HG03159 (cell line): ENCODE data around the gene ADSS1.

Experiments
- ATAC-seq: cut with Tn5 transposase; IDR thresholded peaks from one replicate; pipeline ENCODE4 v1.9.1; 2021; ENCODE audit warnings: mild to moderate bottlenecking, moderate library complexity; ENCODE audit not compliant: unreplicated experiment

ADSS1 gene

DNA sequence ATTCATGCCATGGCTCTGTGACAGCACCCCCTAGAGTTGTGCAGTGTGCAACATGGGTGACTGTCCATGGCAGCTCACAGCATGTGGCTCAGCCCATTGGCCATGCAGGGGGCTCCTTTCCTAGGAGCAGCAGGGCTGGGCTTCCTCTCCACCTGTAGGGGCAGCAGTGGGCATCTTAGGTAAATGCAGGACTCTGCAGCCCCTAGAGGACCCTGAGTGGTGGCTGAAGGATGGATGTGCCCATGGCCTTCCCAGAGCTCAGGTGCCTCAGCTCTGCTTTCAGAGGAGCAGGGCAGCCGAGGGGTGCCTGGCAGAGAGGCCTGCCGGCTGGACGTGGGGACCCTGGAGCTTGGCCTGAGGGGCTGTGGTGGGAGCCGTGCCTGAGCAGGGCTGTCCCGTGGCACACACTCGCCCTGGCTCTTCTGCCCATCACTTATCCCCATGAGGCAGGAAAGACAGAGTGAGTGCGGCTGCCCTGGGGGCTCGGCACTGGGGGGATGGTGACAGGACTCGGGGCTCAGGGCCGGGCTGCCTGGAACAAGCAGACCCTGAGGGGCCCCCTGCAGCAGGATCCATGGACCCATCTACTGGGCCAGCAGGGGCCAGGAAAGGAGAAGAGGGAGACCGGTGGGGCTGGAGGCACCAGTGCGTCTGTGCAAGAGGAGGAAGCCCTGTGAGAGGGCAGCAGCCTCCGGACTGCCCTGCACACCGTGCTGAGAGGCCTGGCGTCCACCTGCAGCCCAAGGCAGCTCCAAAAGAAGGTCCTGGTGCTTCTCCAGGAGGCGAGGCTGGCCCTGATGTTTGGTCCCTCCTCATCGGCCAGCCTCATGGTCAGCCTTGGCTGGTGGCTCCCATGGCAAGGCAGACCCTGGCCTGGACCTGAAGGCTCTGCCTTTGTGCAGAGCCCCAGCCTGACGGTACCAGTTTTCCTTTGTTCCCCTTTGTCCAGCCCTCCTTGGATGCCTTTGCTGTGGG is 7.6 kb downstream of the ADSS1 start:
- ATAC-seq: no peak

DNA sequence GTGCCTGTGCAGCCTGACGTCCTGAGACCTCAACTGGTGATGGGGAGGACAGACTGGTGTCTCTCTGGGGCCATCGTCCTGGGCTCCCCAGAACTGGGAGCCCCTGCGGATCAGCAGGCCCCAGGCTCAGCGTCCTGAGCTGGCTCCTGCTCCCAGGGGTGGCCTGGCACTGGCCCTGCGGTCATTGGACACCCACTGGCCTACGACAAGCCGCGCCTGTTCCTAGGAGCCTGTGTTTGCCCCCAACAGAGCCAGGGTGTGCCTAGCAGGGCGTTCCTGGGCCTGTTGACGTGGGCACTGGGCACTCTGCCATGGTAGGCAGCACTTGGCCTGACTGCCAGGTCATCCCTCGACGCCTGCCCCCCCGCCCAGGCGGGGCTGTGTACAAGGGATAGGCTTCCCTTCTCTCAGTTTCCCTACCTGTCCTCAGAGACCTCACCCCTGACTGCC is 8.4 kb downstream of the ADSS1 start:
- no peak for ATAC-seq

DNA sequence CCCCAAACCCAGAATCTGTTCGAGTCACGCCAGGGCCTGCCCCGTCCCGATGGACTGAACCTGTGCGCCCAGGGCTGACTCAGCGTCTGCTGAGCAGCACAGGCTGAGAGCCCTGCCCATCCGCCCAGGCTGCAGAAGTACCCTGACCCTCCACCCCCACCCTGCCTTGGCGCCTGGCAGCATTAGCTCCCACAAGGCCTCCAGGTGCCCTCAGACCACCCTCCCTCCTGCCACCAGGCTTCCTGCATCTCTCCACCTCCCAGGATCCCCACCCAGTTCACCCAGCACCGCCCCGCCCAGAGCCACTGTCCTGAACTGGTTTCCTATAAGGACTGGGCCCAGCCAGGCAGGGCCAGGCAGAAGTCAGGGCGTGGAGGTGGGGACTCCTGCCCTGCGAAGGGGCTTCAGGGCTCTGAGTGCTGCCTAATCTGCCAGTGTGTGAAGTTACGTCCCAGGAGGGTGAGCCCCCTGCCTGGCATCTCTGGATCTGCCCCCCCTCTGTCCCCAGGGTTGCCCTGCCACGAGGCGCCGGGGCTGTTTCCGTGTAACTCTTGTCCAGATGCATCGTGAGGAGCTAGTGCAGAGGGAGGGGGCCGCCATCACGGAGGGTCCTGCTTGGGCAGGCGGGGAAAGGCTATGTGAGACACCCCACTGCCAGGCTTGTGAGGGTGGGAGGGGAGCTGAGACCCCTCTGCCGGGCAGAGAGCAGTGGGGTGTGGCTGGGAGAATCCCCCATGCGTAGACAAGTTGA is 9.1 kb downstream of the ADSS1 start:
- ATAC-seq: no peak

DNA sequence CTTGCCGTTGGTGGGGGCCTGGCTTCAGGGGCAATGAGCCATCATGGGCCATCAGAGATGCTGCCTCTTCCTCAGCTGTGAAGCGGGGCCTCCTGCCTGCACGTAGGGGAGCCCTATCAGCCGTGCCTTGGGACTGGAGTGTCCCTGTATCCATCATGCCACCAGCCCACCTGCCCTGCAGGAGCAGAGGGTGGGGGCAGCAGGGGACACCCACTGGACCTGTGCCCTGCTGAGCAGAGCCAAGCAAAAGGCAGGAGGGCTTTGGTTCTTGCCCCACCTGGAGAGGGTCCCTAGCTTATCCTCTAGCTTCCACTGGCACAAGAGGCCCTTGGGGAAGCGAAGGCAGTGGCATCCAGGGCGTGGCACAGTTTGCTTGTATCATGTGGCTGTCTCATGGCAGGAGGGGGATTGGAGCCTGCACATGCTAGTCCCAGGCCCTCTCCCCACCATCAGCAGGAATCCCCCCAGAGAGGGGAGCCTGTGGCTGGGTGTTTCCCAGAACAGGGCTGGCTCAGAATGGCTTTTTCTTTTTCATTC is 10.1 kb downstream of the ADSS1 start:
- ATAC-seq: no peak

DNA sequence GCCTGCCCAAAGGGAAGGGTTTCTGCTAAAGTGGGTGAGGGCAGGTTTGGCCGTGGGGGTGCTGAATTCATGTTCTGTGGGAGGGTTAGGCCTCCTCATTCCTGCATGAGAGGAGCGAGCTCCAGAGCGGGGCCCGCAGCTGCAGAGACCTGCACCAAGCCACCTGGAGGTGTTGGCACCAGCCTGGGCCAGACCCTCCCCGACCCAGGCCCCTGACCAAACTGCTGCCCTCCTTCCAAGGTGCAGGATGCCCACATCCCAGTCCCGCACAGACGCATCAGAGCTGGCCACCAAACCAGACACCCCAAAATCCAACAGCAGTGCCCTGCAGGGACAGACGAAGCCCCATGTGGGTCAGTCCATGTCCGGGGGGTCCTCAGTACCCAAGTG is 10.6 kb downstream of the ADSS1 start:
- no peak for ATAC-seq

DNA sequence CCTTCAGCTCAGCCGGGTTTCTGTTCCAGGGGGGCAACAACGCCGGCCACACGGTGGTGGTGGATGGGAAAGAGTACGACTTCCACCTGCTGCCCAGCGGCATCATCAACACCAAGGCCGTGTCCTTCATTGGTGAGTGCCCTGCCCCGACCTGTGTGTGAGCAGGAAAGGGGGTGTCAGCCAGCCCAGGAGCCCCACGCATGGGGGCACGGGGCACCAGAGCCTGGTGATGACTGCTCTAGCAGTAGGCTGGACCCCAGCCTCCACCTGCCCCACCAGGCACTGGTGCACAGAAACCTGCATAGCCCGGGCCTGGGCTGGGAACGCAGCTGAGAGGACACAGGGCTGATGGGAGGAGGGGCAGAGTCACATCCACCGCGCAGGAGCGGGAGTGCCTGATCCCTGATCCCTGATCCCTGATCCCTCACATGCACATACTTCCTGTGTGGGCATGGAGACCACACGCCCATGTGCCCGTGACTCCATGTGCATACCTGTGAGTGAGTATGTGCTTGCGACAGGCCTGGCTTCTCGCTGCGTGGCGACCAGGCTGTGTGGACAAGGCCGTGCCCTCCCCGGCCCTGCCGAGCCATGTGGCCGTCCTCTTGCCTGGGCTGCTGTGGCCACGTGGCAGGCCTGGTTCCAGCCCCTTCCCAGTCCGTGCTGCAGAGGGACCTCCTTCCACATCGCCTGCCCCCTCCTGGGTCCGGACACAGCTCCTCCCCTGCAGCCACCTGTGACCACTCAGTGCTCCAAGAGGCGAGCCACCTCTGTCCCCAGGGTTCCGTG is 11.2 kb downstream of the ADSS1 start:
- ATAC-seq: no peak

DNA sequence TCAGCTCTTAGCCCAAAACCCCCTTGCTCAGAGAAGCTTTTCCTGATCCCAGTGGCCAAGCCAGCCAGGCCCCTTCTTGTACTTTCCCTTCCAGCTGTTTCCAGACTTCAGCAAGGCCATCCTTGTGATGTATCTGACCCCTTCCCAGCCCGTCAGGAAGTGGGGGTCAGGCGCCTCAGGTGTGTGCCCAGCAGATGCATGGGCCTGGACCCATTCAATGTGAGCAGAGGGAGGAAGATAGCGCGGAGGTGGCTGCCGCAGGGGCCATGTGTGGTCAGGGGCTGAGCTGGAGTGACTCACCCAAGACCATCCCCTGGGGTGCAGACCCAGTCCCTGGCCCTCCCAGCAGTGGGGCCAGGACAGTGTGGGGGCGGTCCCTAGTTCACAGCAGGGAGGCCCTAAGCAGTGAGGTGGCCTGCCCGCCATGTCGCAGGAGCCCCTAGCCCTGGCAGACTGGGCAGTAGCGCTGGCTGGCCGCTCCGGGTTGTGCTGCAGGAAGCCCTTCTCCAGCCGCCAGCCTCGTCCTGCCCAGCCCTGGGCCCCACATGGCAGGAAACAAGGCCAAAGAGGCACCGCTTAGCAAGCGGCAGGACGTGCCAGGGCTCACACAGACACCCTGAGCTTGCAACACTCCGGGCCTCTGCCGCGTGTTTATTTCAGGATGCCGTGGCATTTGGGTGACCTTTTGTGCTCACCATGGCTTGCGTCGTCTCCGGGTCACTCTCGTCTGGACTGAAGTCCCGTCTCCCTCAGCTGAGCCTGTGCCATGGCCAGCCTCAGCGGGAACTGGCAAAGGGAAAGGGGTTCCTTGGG is 12.0 kb downstream of the ADSS1 start:
- no peak for ATAC-seq

DNA sequence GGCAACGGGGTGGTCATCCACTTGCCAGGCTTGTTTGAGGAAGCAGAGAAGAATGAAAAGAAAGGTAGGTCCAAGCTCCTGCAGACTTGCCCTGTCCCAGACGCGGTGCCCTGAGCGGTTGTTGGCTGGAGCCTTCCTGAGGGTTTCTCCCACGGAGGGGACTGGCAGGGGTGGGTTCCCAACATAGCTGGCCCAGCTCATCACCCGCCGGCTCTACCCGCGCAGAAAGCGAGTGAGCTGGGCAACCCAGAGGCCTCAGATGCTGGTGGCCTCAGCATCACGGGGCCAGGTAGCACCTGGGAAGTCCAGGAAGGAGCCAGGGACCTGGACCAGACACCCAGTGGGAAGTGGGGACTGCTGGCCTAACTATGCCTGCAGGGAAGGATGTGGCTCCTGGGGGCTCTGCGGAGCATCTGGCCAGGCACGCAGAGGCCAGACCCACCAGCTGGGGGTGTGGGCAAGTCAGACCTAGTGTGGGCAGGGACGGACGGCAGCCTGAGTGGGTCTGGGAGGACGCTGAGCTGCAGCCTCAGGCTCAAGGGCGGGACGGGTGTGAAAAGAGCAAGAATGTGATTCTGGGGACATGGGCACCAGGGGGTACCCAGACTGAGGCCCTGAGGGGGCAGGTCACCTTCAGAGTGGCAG is 14.5 kb downstream of the ADSS1 start:
- no peak for ATAC-seq

DNA sequence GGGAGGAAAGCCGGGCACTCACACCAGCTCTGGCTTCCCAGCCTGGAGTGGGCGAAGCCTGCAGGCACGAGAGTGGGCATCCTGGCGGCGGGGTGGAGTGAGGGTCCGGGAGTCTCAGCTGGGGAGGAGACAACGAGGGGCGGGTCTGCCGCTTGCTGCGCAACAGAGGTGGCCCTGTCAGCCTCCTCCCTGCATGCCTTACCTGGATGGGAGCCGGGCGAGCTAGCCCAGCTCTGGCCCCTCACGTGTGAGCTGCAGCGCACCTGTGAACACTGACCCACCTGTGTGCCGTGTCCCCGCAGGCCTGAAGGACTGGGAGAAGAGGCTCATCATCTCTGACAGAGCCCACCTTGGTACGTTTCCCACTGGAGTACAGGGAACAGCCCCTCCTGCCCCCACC is 15.0 kb downstream of the ADSS1 start:
- no peak for ATAC-seq

DNA sequence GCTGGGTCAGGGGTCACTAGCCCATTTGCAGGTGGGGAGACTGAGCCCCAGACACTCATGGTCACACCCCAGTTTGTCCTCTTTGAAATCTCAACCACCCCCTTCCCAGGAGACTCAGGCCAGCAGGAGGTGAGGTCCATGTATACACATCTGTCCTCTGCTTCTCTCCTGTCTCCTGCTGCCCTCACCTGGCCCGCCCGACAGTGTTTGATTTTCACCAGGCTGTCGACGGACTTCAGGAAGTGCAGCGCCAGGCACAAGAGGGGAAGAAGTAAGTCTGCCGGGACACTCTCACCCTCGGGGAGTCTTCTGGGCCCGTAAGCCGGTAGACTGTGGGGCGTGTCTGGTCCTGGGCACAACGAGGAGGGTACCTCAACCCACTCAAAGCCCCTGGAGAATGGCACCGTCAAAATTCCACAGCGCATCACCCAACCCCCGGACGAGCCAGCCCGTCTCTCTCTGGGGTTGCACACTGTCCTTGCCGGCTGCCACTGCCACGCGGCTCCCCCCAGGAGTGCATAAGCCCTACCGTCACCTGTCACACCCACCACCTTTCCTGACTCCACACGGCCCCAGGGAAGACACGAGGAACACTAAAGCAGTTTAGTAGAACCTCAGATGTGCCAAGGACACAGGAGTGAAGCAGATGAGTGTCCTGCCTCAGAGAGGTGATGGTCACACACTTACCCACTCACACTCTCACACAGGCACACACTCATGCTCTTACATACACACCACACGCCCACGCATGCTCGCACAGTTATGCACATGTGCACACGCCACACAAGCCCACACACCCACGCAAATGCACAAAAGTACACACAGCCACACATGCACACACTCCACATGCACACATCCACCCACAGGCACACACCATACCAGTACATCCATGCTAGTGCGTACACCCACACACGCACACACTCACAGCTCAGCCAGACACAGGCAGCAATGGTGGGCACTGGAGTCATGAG is 15.8 kb downstream of the ADSS1 start:
- no peak for ATAC-seq

DNA sequence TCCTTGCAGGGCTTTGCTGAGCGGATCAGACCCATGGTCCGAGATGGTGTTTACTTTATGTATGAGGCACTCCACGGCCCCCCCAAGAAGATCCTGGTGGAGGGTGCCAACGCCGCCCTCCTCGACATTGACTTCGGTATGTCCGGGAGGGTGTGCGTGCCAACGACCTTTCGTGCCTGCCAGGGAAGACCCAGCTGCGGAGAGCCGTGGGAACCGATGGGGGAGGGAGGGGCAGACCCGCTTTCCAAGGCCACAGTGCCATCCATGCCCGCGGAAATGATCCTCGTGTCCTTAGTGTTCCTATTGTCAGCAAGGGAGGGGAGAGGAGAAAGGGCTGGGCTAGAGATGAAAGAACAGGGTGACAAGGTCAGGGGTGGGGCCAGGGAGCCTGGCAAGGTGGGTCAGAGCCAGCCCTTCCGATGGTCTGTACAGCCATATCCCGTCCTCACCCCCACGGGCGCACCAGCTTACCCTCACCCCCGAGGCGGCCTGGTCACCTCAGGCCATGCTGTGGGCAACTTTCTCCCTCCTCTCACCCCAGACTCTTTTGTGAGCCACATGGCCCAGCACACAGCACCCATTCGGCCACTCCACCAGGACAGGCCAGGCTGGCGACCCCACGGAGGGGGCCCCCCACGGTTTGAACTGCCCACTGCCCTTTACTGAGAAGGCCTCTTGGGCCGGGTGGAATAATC is 17.2 kb downstream of the ADSS1 start:
- ATAC-seq: no peak

DNA sequence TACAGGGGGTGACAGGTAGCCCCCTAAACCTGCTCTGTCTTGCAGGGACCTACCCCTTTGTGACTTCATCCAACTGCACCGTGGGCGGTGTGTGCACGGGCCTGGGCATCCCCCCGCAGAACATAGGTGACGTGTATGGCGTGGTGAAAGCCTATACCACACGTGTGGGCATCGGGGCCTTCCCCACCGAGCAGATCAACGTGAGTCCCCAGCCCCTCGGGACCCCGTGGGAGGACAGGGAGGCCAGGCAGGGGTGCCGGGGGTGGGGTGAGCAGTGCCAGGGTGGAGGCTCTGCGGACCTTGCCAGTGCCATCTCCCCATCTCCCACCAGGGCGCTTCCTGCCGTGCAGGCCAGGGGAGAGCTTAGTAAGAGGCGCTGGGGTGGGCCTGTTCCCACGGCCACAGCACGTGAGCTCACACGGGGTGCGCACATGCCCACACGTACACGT is 17.8 kb downstream of the ADSS1 start:
- ATAC-seq: no peak

DNA sequence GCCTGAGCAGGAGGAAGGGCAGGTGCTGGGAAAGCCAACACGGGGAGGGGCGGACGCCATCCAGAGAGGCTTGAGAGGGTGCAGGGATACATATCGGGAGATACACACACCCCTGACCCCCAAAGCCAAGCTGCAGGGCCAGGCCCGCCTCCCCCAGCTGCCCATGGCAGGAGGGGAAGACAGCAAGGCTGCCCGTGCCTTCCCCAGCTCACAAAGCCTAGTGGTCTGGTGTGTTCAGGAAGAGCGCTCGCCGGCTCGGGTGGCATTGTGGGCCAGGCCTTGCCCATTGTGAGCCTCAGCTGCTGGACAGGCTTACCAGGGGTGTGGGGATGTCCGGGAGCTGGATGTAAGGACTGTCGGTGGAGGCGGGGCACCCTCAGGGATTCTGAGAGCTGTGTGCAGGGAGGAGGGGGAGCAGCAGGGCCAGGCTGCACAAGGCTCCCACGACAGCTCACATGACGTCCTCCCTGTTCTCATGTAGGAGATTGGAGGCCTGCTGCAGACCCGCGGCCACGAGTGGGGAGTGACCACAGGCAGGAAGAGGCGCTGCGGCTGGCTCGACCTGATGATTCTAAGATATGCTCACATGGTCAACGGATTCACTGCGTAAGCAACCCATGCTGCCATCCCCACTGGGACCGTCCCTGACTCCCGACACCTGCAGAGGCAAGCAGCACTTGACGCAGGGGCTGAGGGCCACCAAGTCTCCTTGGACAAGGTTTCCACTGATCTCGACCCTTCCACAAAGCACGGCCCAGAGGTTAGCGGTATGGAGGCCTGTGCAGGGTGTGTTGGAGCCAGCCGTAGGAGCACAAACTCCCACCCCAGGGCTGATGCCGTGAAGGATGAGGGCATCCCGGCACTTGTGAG is 18.8 kb downstream of the ADSS1 start:
- no peak for ATAC-seq

DNA sequence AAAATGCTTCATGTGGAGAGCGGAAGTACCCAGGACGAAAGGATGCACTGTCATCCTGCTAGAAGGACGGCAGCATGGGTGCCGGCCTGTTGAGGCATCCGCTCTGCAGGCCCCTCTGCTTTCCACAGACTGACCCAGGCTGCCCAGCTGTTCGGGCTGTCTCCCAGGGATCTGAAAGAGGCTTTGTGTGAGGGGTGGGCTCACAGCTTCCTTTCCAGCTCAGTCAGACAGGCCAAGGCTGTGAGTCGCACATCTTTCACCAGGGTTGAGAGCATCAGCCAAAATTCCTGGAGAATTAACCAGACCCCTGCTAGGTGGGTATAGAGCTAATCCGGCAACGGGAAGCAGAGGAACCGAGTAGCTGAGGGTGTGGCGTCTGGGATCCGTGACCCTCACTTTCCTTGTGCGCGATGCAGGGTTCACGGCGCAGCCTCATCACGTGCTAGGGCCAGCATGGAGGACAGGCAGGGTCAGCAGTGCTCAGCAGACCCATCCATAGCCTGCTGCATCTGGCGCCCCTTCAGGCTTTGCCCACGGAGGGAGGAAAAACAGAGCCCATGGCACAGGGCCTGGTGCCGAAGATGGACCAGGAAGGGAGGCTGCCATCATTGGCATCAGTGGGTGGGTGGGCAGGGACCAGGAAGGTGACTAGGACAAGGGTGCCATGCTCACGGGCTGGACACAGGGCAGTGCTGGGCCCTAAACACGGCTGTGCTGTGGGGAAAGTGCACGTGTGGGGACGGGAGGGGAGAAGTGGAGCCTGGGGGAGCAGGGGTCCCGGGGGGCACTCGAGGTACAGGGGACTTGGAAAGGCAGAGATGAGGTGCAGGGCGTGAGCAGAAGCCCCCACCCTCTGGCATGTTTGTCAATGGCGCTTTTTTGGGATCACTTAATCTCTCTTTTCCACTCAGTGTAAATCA is 19.7 kb downstream of the ADSS1 start:
- ATAC-seq: no peak

DNA sequence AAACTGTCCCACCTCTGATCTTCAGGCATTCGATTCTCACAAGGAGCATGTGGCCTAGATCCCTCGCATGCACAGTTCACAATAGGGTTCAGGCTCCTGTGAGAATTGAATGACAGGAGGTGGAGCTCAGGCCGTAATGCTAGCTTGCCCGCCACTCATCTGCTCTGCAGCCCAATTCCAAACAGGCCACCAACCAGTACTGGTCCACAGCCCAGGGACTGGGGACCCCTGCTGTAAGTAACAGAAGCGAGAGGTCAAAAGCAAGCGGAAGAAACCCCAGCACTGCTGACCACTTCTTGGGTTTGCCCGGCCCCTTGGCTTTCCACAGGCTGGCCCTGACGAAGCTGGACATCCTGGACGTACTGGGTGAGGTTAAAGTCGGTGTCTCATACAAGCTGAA is 20.5 kb downstream of the ADSS1 start:
- ATAC-seq: no peak

DNA sequence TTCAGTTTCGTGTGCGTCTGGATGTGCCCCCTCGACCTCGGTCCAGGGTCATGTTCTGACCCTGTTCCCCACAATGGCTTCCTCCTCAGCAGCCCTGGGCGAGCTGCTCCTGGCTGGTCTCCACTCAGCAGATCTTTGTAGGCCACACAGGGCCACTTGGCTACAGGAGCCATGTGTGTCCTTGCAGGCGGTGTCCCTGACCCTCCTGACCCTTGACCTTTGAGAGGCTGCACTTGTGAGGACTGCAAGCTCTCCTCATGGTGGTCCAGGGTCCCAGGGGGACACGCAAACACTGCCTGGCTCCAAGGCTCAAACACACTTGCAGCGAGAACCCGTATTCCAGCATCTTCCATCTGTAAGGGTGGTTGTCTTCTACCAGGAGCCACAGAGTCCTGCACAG is 21.4 kb downstream of the ADSS1 start:
- no peak for ATAC-seq
